Measurements from ENCODE around the gene KIF16B. TPM values are rescaled to one million over a fixed set of nuclear protein-coding genes. Genes with fewer than 3 reads are reported as not detected.

The KIF16B gene
- total RNA-seq, 1 experiment from 2014 or later, result 15.8 TPM

GRCh38 chr20:16428112-16428511 is 145.1 kb downstream of the KIF16B start:
- peaks cover 29% of the 10 kb centered on the region for H3K36me3 Mint-ChIP-seq (ENCODE audit: insufficient read depth, unreplicated experiment)
- no TSS peak for BruUV-seq (replicated peaks)
- no peak for DNase-seq (ENCODE audit: unreplicated experiment)
- POLR2A ChIA-PET, result no interaction called here
- H3K4me3 Mint-ChIP-seq (ENCODE audit: unreplicated experiment), result no peak overlapping the region
- no peaks in the 10 kb centered on the region for H3K27me3 Mint-ChIP-seq (ENCODE audit: insufficient read depth, unreplicated experiment)
- intact Hi-C loops (cut with micrococcal nuclease), result no loop called here
- H3K4me1 Mint-ChIP-seq (ENCODE audit: insufficient read depth, unreplicated experiment), result no peaks in the 10 kb centered on the region
- H3K9me3 Mint-ChIP-seq (ENCODE audit: unreplicated experiment), result no peaks in the 10 kb centered on the region
- H3K27ac Mint-ChIP-seq (ENCODE audit: low read depth, unreplicated experiment), result no peak overlapping the region
- CTCF ChIA-PET, result no interaction called here
- TF ChIP-seq, protein P1, sequence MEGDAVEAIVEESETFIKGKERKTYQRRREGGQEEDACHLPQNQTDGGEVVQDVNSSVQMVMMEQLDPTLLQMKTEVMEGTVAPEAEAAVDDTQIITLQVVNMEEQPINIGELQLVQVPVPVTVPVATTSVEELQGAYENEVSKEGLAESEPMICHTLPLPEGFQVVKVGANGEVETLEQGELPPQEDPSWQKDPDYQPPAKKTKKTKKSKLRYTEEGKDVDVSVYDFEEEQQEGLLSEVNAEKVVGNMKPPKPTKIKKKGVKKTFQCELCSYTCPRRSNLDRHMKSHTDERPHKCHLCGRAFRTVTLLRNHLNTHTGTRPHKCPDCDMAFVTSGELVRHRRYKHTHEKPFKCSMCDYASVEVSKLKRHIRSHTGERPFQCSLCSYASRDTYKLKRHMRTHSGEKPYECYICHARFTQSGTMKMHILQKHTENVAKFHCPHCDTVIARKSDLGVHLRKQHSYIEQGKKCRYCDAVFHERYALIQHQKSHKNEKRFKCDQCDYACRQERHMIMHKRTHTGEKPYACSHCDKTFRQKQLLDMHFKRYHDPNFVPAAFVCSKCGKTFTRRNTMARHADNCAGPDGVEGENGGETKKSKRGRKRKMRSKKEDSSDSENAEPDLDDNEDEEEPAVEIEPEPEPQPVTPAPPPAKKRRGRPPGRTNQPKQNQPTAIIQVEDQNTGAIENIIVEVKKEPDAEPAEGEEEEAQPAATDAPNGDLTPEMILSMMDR (IDR thresholded peaks at IDR 0.05; ENCODE audit: unreplicated experiment), result no peak

- BruUV-seq (replicated peaks), result no TSS peak
- no peak for DNase-seq (ENCODE audit: unreplicated experiment)
- POLR2A ChIA-PET, result interaction anchor here (0.7 kb wide), 1 partner anchor 9 kb away, joined by 4 read pairs; no protein-coding TSS in a partner anchor
- Mint-ChIP-seq H3K27me3 (ENCODE audit: insufficient read depth, unreplicated experiment) (no peaks in the 10 kb centered on the region), H3K4me1 (ENCODE audit: insufficient read depth, unreplicated experiment) (no peaks in the 10 kb centered on the region), H3K9me3 (ENCODE audit: unreplicated experiment) (no peaks in the 10 kb centered on the region), H3K27ac (ENCODE audit: low read depth, unreplicated experiment) (no peak overlapping the region), H3K4me3 (ENCODE audit: unreplicated experiment) (no peak overlapping the region), H3K36me3 (ENCODE audit: insufficient read depth, unreplicated experiment) (peaks cover 29% of the 10 kb centered on the region)
- intact Hi-C loops (cut with micrococcal nuclease), result no loop called here
- CTCF ChIA-PET, result no interaction called here
- TF ChIP-seq, protein P1 (IDR thresholded peaks at IDR 0.05; ENCODE audit: unreplicated experiment), result no peak
Observed at GRCh38 chr20:16427571-16427970, 145.7 kb downstream of the KIF16B start.

DNA sequence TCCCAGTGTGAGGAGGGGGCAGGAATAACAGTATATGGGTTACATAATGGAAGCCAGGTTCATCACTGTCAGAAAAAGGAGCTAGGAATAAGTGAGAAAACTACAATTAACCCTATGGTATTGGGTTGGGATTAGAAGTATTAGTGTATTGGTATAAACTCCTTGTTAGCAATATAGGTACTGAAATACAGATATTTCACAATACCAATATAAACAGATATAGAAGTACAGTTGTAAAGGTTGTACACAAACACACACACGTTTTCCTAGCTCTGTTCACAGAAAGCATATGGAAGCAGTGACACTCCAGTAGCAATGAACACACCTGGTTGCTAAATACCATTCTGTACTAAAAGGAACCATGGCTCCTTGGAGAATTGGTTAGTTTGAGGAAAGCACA is 148.5 kb downstream of the KIF16B start:
- POLR2A ChIA-PET, result interaction anchor here (0.6 kb wide), 1 partner anchor 13 kb away, joined by 5 read pairs; no protein-coding TSS in a partner anchor
- peaks cover 33% of the 10 kb centered on the region for H3K36me3 Mint-ChIP-seq (ENCODE audit: insufficient read depth, unreplicated experiment)
- CTCF ChIA-PET, result interaction anchor here (0.6 to 1.0 kb wide), 3 partner anchors 19 to 683 kb away, joined by 3 to 4 read pairs (median 3); no protein-coding TSS in a partner anchor

DNA sequence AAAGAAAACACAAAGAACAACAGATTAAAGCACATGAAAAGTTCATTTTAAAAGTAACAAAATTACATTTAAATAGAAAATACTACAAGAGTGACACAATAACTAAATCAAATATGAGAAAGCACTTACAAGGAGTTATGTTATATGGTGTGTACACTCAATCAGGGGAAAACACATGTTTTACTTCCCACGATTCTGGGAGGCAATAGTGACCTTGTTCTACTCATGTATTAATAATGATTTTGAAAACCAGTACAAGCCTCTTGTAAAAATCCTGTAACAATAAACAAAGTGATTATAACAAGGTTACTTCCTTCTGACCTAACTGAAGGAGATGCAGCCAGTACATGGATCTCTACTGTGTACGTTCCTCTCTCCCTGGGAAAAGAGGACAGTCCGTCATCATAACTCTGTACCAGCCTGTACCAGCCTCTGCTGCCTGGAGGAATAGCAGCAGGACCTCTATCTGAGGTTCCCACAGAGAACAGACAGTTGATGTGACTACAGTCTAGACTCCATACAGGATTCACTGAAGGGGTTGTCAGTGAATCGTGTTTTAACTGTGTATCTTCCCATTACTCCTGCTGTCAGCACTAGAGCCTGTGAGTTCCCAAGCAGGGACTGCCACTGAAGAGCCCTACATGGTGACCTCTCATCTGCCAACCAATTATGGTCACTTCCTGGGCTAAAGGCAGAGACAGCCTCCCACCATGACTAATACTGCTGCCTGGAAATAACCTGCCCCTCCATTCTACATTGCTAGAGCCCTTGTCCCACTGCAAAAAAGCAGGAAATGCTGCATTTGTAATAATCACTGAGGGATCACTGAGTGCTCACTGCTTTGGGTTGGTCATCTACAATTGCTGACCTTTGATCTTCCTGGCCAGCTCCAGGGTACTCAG is 149.7 kb downstream of the KIF16B start:
- no TSS peak for BruUV-seq (replicated peaks)
- CTCF ChIA-PET, result interaction anchor here (0.7 kb wide), 1 partner anchor 22 kb away, joined by 3 read pairs; no protein-coding TSS in a partner anchor
- no peak overlapping the region for H3K4me3 Mint-ChIP-seq (ENCODE audit: unreplicated experiment)
- H3K9me3 Mint-ChIP-seq (ENCODE audit: unreplicated experiment), result no peaks in the 10 kb centered on the region
- H3K27ac Mint-ChIP-seq (ENCODE audit: low read depth, unreplicated experiment), result no peak overlapping the region
- DNase-seq (ENCODE audit: unreplicated experiment), result no peak
- POLR2A ChIA-PET, result no interaction called here
- TF ChIP-seq, protein P1 (IDR thresholded peaks at IDR 0.05; ENCODE audit: unreplicated experiment), result no peak
- intact Hi-C loops (cut with micrococcal nuclease), result no loop called here
- H3K4me1 Mint-ChIP-seq (ENCODE audit: insufficient read depth, unreplicated experiment), result no peaks in the 10 kb centered on the region
- no peaks in the 10 kb centered on the region for H3K27me3 Mint-ChIP-seq (ENCODE audit: insufficient read depth, unreplicated experiment)
- peaks cover 33% of the 10 kb centered on the region for H3K36me3 Mint-ChIP-seq (ENCODE audit: insufficient read depth, unreplicated experiment)

More for the DNA sequence above, 148.5 kb downstream of the KIF16B start:
- intact Hi-C loops (cut with micrococcal nuclease), result no loop called here
- BruUV-seq (replicated peaks), result no TSS peak
- H3K27ac Mint-ChIP-seq (ENCODE audit: low read depth, unreplicated experiment), result no peak overlapping the region
- H3K4me1 Mint-ChIP-seq (ENCODE audit: insufficient read depth, unreplicated experiment), result no peaks in the 10 kb centered on the region
- no peaks in the 10 kb centered on the region for H3K9me3 Mint-ChIP-seq (ENCODE audit: unreplicated experiment)
- H3K4me3 Mint-ChIP-seq (ENCODE audit: unreplicated experiment), result no peak overlapping the region
- no peaks in the 10 kb centered on the region for H3K27me3 Mint-ChIP-seq (ENCODE audit: insufficient read depth, unreplicated experiment)
- TF ChIP-seq, protein P1 (IDR thresholded peaks at IDR 0.05; ENCODE audit: unreplicated experiment), result no peak
- DNase-seq (ENCODE audit: unreplicated experiment), result no peak

Measured in MCF 10A (cell line).